SK-N-SH (cell line): ENCODE results near the gene LIPM. TPM values are rescaled to one million over a fixed set of nuclear protein-coding genes. Genes with fewer than 3 reads are reported as not detected.

ENCODE experiments used
- CTCF ChIA-PET: fragments of 300-600, 350-600 bp; formaldehyde crosslinking; extraction: SDS; loops from one replicate; lab custom pipeline; 2021; lab: Yijun Ruan, JAX
- POLR2A ChIA-PET: fragments of 350-600 bp; sonication (Branson Sonifier 250); formaldehyde crosslinking; extraction: SDS; loops from one replicate; lab custom pipeline; 2020; ENCODE audit warnings: antibody characterized with exemption, inconsistent platforms; lab: Yijun Ruan, JAX
- DNase-seq: peaks from one replicate; pipeline ENCODE4 v3.0.0; 2012
- H2AFZ ChIP-seq: fragments of 200-600 bp; sonication (generic); 2 replicates; pipeline ENCODE4 v1.8.1; 2016; ENCODE audit warnings: antibody characterized with exemption, mild to moderate bottlenecking, low read depth
- H3F3A ChIP-seq: fragments of 200-600 bp; sonication (generic); replicated peaks from 2 replicates; pipeline ENCODE3; 2016; ENCODE audit warnings: antibody characterized with exemption, mild to moderate bottlenecking; ENCODE audit not compliant: insufficient read depth
- H3K27ac ChIP-seq, 2 experiments: fragments of 200-500 bp in 1 of 2; fragments of 200-600 bp in 1 of 2; sonication (Bioruptor generic) in 1 of 2; sonication (generic), shearing (Covaris generic) in 1 of 2; 2 replicates each; pipeline versions ENCODE4 v1.5.1 to v1.6.1; 2014 to 2016; ENCODE audit warnings: low read depth in 2 of 2, inconsistent platforms in 1 of 2, low read length in 1 of 2, mild to moderate bottlenecking in 1 of 2, mixed read lengths in 1 of 2
- H3K27me3 ChIP-seq: fragments of 200-600 bp; sonication (generic), shearing (Covaris generic); 2 replicates; pipeline ENCODE4 v1.6.1; 2016; ENCODE audit warnings: mixed run types; ENCODE audit not compliant: insufficient read depth
- H3K36me3 ChIP-seq, 2 experiments: fragments of 200-500 bp in 1 of 2; fragments of 200-600 bp in 1 of 2; sonication (Bioruptor generic) in 1 of 2; sonication (generic) in 1 of 2; replicated peaks in 1 of 2; 2 replicates each; pipeline versions ENCODE3 to v1.5.1; 2014 to 2016; ENCODE audit warnings: low read length in 1 of 2, mild to moderate bottlenecking in 1 of 2; ENCODE audit not compliant: insufficient read depth in 2 of 2, control insufficient read depth in 1 of 2
- H3K4me1 ChIP-seq, 2 experiments: fragments of 200-500 bp in 1 of 2; fragments of 200-600 bp in 1 of 2; sonication (Bioruptor generic) in 1 of 2; sonication (generic), shearing (Covaris generic) in 1 of 2; 2 replicates each; pipeline versions ENCODE4 v1.5.1 to v1.6.1; 2014 to 2016; ENCODE audit warnings: low read depth in 1 of 2, low read length in 1 of 2, mixed run types in 1 of 2; ENCODE audit not compliant: insufficient read depth in 2 of 2, control insufficient read depth in 1 of 2
- H3K4me2 ChIP-seq: fragments of 200-600 bp; sonication (generic), shearing (Covaris generic); 2 replicates; pipeline ENCODE4 v1.6.1; 2017; ENCODE audit warnings: mixed run types
- H3K4me3 ChIP-seq, 2 experiments: fragments of 200-500 bp in 1 of 2; fragments of 200-600 bp in 1 of 2; sonication (Bioruptor generic) in 1 of 2; sonication (generic), shearing (Covaris generic) in 1 of 2; 2 replicates each; pipeline versions ENCODE4 v1.5.1 to v1.8.1; 2014 to 2016; ENCODE audit warnings: low read depth in 2 of 2, inconsistent platforms in 1 of 2, low read length in 1 of 2, mild to moderate bottlenecking in 1 of 2, mixed read lengths in 1 of 2, moderate library complexity in 1 of 2
- H3K79me2 ChIP-seq: fragments of 200-600 bp; sonication (generic); 2 replicates; pipeline ENCODE4 v1.8.1; 2017; ENCODE audit warnings: mild to moderate bottlenecking; ENCODE audit not compliant: insufficient read depth
- H3K9ac ChIP-seq: fragments of 200-600 bp; sonication (generic); 2 replicates; pipeline ENCODE4 v1.6.1; 2017; ENCODE audit warnings: mixed run types
- H3K9me2 ChIP-seq: fragments of 200-600 bp; sonication (generic); 2 replicates; pipeline ENCODE4 v1.6.1; 2017; ENCODE audit warnings: mixed run types
- H3K9me3 ChIP-seq: fragments of 200-600 bp; sonication (generic); 2 replicates; pipeline ENCODE4 v1.6.1; 2017; ENCODE audit warnings: mixed run types, mild to moderate bottlenecking, moderate library complexity
- H4K20me1 ChIP-seq: fragments of 200-600 bp; sonication (generic); 2 replicates; pipeline ENCODE4 v1.6.1; 2017; ENCODE audit warnings: mild to moderate bottlenecking, mixed run types; ENCODE audit not compliant: insufficient read depth
- CHD2 ChIP-seq: fragments of 150-350 bp; IDR thresholded peaks from 2 replicates; pipeline ENCODE4 v1.6.1; 2018; ENCODE audit warnings: low read length; ENCODE audit not compliant: partially characterized antibody
- EZH2phosphoT487 ChIP-seq: fragments of 200-600 bp; sonication (generic); IDR thresholded peaks from 2 replicates; pipeline ENCODE4 v1.6.1; 2017; ENCODE audit warnings: low read depth, mixed run types, mild to moderate bottlenecking, antibody characterized with exemption, moderate library complexity, borderline replicate concordance
- FOSL2 ChIP-seq: IDR thresholded peaks from 2 replicates; pipeline ENCODE4 v1.4.0; 2012; ENCODE audit warnings: low read depth, mild to moderate bottlenecking, moderate library complexity, borderline replicate concordance
- FOXJ3 ChIP-seq: sonication (generic); formaldehyde crosslinking; IDR thresholded peaks from 2 replicates; pipeline ENCODE4 v1.5.1; 2020; ENCODE audit warnings: mild to moderate bottlenecking, missing genetic modification reagents
- FOXM1 ChIP-seq: IDR thresholded peaks from 2 replicates; pipeline ENCODE4 v1.4.0; 2012; ENCODE audit warnings: low read depth, mild to moderate bottlenecking
- GABPA ChIP-seq: IDR thresholded peaks from 2 replicates; pipeline ENCODE4 v1.4.0; 2012; ENCODE audit warnings: low read depth, mild to moderate bottlenecking
- MXI1 ChIP-seq: IDR thresholded peaks from 2 replicates; pipeline ENCODE4 v1.6.1; 2012; ENCODE audit warnings: mild to moderate bottlenecking, low read depth, low read length, improper control_type of control experiment
- NFIC ChIP-seq: IDR thresholded peaks from 2 replicates; pipeline ENCODE4 v1.4.0; 2012; ENCODE audit warnings: borderline replicate concordance
- NRF1 ChIP-seq: IDR thresholded peaks from 2 replicates; pipeline ENCODE4 v1.6.1; 2012; ENCODE audit warnings: low read depth, mild to moderate bottlenecking, low read length
- RAD21 ChIP-seq: IDR thresholded peaks from 2 replicates; pipeline ENCODE4 v1.6.1; 2012; ENCODE audit warnings: mild to moderate bottlenecking, low read length
- RCOR1 ChIP-seq: fragments of 150-350 bp; IDR thresholded peaks from 2 replicates; pipeline ENCODE4 v1.6.1; 2017; ENCODE audit warnings: antibody characterized with exemption, low read length
- REST ChIP-seq: IDR thresholded peaks from 2 replicates; pipeline ENCODE4 v1.6.1; 2012; ENCODE audit warnings: mild to moderate bottlenecking, low read depth, low read length, moderate library complexity
- RFX5 ChIP-seq: IDR thresholded peaks from 2 replicates; pipeline ENCODE4 v1.6.1; 2012; ENCODE audit warnings: mild to moderate bottlenecking, improper control_type of control experiment, low read length
- RXRA ChIP-seq: IDR thresholded peaks from 2 replicates; pipeline ENCODE4 v1.4.0; 2012; ENCODE audit warnings: low read depth, mild to moderate bottlenecking, borderline replicate concordance
- SIN3A ChIP-seq: IDR thresholded peaks from 2 replicates; pipeline ENCODE4 v1.6.1; 2012; ENCODE audit warnings: low read depth, mild to moderate bottlenecking, low read length, moderate library complexity, borderline replicate concordance
- TCF12 ChIP-seq: IDR thresholded peaks from 2 replicates; pipeline ENCODE4 v1.4.0; 2012
- TEAD4 ChIP-seq: IDR thresholded peaks from 2 replicates; pipeline ENCODE4 v1.4.0; 2012; ENCODE audit warnings: mild to moderate bottlenecking, borderline replicate concordance; ENCODE audit not compliant: insufficient read depth
- USF1 ChIP-seq: IDR thresholded peaks from 2 replicates; pipeline ENCODE4 v1.4.0; 2012; ENCODE audit warnings: low read depth, borderline replicate concordance
- YY1 ChIP-seq: IDR thresholded peaks from 2 replicates; pipeline ENCODE4 v1.4.0; 2012; ENCODE audit warnings: low read depth, mild to moderate bottlenecking
- ZBTB33 ChIP-seq: IDR thresholded peaks from 2 replicates; pipeline ENCODE4 v1.4.0; 2012; ENCODE audit warnings: low read depth, borderline replicate concordance
- WGBS: methylation state at CpG from one replicate; pipeline ENCODE4 v1.1.6; 2017; ENCODE audit warnings: low lambda C conversion rate; 5-methylcytosine and 5-hydroxymethylcytosine counted together
- polyA plus RNA-seq, 3 experiments: library from polyadenylated mRNA; depleted of rRNA; stranded (reverse); fragments of >200 nt; gene quantifications; 2 replicates each; pipeline ENCODE4 v1.2.3, GENCODE V29; 2012

Gene LIPM
- polyA plus RNA-seq, 1 of the 3 experiments (the other 2 are of a cell fraction), result not detected

GRCh38 chr10:88828310-88828709 is 25.8 kb downstream of the LIPM start:
- H3K9me2 ChIP-seq, result no peaks in the 10 kb centered on the region
- no peaks in the 10 kb centered on the region for H3K27me3 ChIP-seq
- TF ChIP-seq ZBTB33 (no peak), EZH2phosphoT487 (no peak), RXRA (no peak), TCF12 (no peak), SIN3A (no peak), REST (no peak), RCOR1 (no peak), FOSL2 (no peak), NFIC (no peak), FOXM1 (no peak), MXI1 (no peak), RAD21 (no peak), GABPA (no peak), RFX5 (no peak), NRF1 (no peak), USF1 (no peak), TEAD4 (no peak), CHD2 (no peak), YY1 (no peak), FOXJ3 (CRISPR knock-in tag) (no peak)
- no peak overlapping the region for H3K27ac ChIP-seq
- H3K9me3 ChIP-seq, result no peaks in the 10 kb centered on the region
- ChIA-PET POLR2A (no interaction called here), CTCF (interaction anchor here (1.1 to 5.1 kb wide), 6 partner anchors 7 to 263 kb away, joined by 3 to 33 read pairs (median 10); partner anchors contain the start of gene LIPM)
- WGBS, result 63% methylated on average over 1 of the region's 1 CpG
- no peak overlapping the region for H2AFZ ChIP-seq
- H3K9ac ChIP-seq, result no peak overlapping the region
- H3K79me2 ChIP-seq, result no peaks in the 10 kb centered on the region
- no peak for DNase-seq
- H3K36me3 ChIP-seq, result no peaks in the 10 kb centered on the region
- no peak overlapping the region for H3K4me2 ChIP-seq
- no peak overlapping the region for H3K4me3 ChIP-seq
- H4K20me1 ChIP-seq, result no peaks in the 10 kb centered on the region
- peaks cover 0 to 2% of the 10 kb centered on the region in 2 experiments; a peak in 1 of 4 replicates for H3K4me1 ChIP-seq
- H3F3A ChIP-seq, result no peaks in the 10 kb centered on the region
